ENCODE data around the gene SAFB2.

The SAFB2 gene

DNA sequence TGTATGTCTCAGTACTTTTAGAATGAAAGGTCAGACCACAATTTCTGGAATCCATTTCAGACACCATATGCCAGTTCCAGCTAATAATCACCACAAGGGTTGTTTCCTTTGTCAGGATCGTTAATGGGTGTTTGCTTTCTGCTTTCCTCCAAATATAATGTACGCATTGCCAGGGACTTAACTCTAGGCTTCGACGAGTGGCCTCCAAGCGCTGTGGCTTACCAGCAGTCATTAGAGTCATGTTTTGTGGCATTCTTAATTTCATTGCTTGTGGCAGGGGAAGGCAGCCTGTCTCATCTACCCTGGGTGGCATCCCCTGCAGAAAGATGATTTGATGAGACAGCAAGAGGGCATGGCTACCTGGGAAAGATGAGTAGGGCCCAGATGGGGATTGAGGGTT is 22.8 kb upstream of the SAFB2 start:
- DNase-seq (no peak), ATAC-seq (no peak)
- no peaks in the 10 kb centered on the region for H3K27me3 Mint-ChIP-seq
- H3K4me1 Mint-ChIP-seq, result peaks cover 25% of the 10 kb centered on the region
- H3K4me3 Mint-ChIP-seq, result no peak overlapping the region
- no peaks in the 10 kb centered on the region for H3K9me3 Mint-ChIP-seq
- H3K27ac Mint-ChIP-seq, result peak overlapping the region; percentile 54 to 80

DNA sequence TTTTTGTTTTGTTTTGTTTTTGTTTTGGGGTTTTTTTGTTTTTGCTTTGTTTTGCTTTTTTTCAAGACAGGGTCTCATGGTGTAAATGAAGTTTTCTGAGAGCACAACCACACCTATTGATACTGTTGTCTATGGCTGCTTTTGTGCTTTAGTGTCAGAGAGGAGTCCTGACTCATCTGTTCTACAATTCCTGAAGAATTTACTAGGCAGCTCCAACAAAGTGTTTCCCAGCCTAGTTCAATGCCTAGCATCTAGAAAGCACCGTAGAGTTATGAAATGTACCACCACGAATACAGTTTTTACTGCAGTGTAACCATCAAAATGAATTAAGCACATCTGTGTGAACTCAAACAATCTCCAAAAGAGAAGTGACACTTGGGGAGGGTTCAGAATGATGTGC is 21.5 kb upstream of the SAFB2 start:
- ATAC-seq (no peak), DNase-seq (no peak)
- Mint-ChIP-seq H3K27ac (peak overlapping the region; percentile 44 to 83), H3K9me3 (no peaks in the 10 kb centered on the region), H3K4me1 (peaks cover 25% of the 10 kb centered on the region), H3K4me3 (no peak overlapping the region), H3K27me3 (no peaks in the 10 kb centered on the region)

DNA sequence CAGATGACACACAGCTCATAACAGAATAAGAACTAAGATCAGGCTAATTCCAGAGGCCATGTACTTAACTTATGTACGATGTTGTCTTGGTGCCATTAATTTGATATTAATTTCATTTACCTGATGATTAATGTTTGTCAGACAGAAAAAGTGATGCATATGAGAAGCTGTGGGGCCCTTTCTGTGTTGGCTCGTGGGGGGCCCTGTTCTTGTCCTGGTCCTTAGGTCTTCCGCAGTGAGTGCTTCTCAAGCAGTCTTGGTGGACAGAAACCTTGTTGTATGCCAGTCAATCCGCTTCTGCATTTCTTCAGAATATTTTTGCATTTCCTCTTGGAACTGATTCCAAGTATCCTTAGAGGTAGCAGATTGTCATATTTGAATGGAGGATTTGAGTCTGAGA is 20.5 kb upstream of the SAFB2 start:
- no peak overlapping the region for H3K27ac Mint-ChIP-seq
- no peak overlapping the region for H3K4me3 Mint-ChIP-seq
- H3K27me3 Mint-ChIP-seq, result no peaks in the 10 kb centered on the region
- no peaks in the 10 kb centered on the region for H3K9me3 Mint-ChIP-seq
- peaks cover 25% of the 10 kb centered on the region for H3K4me1 Mint-ChIP-seq
- ATAC-seq, result no peak
- DNase-seq, result no peak

DNA sequence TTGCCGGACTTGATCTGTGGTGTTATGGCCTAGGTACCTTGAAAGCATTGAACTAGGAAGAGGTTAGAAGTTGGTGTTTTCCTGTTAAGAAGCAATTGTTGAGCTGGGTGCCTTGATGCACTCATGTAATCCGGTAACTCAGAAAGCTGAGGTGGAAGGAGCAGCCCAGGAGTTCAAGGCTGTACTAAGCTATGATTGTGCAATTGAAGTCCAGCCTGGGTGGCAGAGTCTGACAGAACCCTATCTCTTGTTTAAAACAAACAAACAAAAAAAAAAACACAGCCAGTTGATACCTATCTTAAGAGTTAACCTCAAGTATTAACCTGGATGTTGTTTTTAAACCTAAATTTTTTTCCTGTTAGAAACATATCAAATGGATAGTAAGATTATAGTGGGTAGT is 19.6 kb upstream of the SAFB2 start:
- Mint-ChIP-seq H3K4me1 (peaks cover 25% of the 10 kb centered on the region), H3K9me3 (no peaks in the 10 kb centered on the region), H3K27ac (no peak overlapping the region), H3K27me3 (no peaks in the 10 kb centered on the region), H3K4me3 (no peak overlapping the region)
- ATAC-seq (no peak), DNase-seq (no peak)

- Mint-ChIP-seq H3K4me3 (no peak overlapping the region), H3K4me1 (peaks cover 25% of the 10 kb centered on the region), H3K27ac (no peak overlapping the region), H3K27me3 (no peaks in the 10 kb centered on the region), H3K9me3 (no peaks in the 10 kb centered on the region)
- ATAC-seq (no peak), DNase-seq (no peak)
These were observed 18.6 kb upstream of the SAFB2 start for GRCh38 chr19:5641171-5641570.

DNA sequence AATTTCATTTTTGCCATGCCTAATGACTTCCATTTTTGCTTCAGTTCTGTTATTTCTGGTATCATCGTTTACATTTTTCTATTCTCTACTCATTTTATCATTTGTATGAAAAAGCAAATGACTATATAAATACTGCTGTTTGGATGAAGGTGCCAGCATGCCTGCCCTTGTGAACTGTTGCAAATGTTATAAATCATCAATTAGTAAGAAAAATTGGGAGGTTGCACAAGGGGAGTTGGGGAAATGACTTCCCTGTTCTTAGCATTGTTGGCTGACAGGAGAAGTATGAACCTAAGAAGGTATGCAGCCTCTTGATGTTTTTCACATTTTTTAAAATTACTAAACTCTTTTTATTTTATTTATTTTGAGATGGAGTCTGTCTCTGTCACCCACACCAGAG is 15.4 kb upstream of the SAFB2 start:
- H3K9me3 Mint-ChIP-seq, result no peaks in the 10 kb centered on the region
- no peaks in the 10 kb centered on the region for H3K27me3 Mint-ChIP-seq
- DNase-seq, result no peak
- ATAC-seq, result no peak
- H3K4me3 Mint-ChIP-seq, result no peak overlapping the region
- no peak overlapping the region for H3K27ac Mint-ChIP-seq
- peaks cover 25% of the 10 kb centered on the region for H3K4me1 Mint-ChIP-seq

- ATAC-seq (no peak), DNase-seq (no peak)
- Mint-ChIP-seq H3K4me3 (no peak overlapping the region), H3K27ac (no peak overlapping the region), H3K4me1 (peaks cover 41% of the 10 kb centered on the region), H3K27me3 (no peaks in the 10 kb centered on the region), H3K9me3 (no peaks in the 10 kb centered on the region)
These were observed 12.9 kb upstream of the SAFB2 start for GRCh38 chr19:5635427-5635826.

GRCh38 chr19:5632657-5633056 is 10.1 kb upstream of the SAFB2 start:
- peaks cover 59% of the 10 kb centered on the region for H3K4me1 Mint-ChIP-seq
- DNase-seq, result no peak
- H3K27ac Mint-ChIP-seq, result no peak overlapping the region
- ATAC-seq, result no peak
- H3K9me3 Mint-ChIP-seq, result no peaks in the 10 kb centered on the region
- no peaks in the 10 kb centered on the region for H3K27me3 Mint-ChIP-seq
- H3K4me3 Mint-ChIP-seq, result peak overlapping the region in 1 of 2 donors; percentile 10

DNA sequence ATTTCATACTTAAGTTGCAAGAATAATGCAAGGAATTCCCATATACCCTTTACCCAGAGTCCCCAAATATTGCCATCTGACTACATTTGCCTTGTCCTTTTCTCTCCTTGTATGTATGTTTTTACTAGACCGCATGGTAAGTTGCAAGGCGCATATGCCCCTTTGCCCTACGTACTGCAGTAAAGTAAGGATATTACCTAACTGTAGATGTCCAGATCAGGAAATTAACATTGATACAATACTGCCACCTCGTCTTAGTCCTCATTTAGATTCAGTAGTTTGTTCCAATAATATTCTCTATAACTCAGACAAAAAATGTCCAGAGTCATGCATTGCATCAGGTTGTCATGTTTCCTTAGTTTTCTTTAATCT is 9.7 kb upstream of the SAFB2 start:
- Mint-ChIP-seq H3K9me3 (no peaks in the 10 kb centered on the region), H3K4me3 (no peak overlapping the region), H3K27me3 (no peaks in the 10 kb centered on the region), H3K27ac (no peak overlapping the region), H3K4me1 (peaks cover 63% of the 10 kb centered on the region)
- ATAC-seq (no peak), DNase-seq (no peak)

DNA sequence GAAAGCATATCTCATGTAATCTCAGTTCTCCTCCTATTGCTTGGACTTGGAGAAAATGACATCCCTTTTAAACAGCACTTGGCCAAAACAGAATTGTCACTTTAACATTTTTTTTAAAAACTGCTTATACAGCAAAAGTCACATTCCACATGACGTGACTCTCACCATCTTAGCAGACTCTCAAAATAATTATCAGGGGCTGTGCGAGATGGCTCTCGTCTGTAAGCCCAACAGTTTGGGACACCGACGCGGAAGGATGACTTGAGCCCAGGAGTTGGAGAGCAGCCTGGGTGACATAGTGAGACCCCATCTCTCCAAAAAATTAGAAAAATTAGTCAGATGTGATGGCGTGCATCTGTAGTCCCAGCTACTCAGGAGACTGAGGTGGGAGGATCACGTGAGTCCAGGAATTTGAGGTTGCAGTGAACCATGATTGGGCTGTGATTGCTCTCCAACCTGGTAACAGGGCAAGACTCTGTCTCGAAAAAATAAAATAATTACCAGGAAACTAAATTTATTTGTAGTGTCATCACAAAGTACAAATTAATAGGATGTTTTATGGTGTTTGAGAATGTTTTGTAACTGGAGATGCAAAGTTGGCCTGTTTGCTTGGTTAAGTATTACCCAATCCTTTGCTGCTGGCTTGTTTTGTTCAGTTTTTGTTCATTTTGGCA is 9.1 kb upstream of the SAFB2 start:
- Mint-ChIP-seq H3K4me1 (peaks cover 69% of the 10 kb centered on the region), H3K4me3 (no peak overlapping the region), H3K9me3 (no peaks in the 10 kb centered on the region), H3K27ac (no peak overlapping the region), H3K27me3 (no peaks in the 10 kb centered on the region)
- ATAC-seq (no peak), DNase-seq (no peak)

- peak overlapping the region in 1 of 2 donors; percentile 12 for H3K27ac Mint-ChIP-seq
- no peaks in the 10 kb centered on the region for H3K9me3 Mint-ChIP-seq
- ATAC-seq (no peak), DNase-seq (no peak)
- peaks cover 83% of the 10 kb centered on the region for H3K4me1 Mint-ChIP-seq
- no peaks in the 10 kb centered on the region for H3K27me3 Mint-ChIP-seq
- H3K4me3 Mint-ChIP-seq, result peak overlapping the region in 1 of 2 donors; percentile 66
These were observed 6.4 kb upstream of the SAFB2 start for GRCh38 chr19:5628919-5629481.

GRCh38 chr19:5628461-5628860 is 5.9 kb upstream of the SAFB2 start:
- H3K4me1 Mint-ChIP-seq, result peaks cover 82% of the 10 kb centered on the region
- H3K4me3 Mint-ChIP-seq, result peak overlapping the region; percentile 15 to 66
- DNase-seq (peak in 1 of 2 donors; percentile 18), ATAC-seq (peak; percentile 79)
- H3K27ac Mint-ChIP-seq, result no peak overlapping the region
- no peaks in the 10 kb centered on the region for H3K27me3 Mint-ChIP-seq
- no peaks in the 10 kb centered on the region for H3K9me3 Mint-ChIP-seq

- DNase-seq (peak in 1 of 2 donors; percentile 26), ATAC-seq (no peak)
- H3K9me3 Mint-ChIP-seq, result no peaks in the 10 kb centered on the region
- peaks cover 72% of the 10 kb centered on the region for H3K4me1 Mint-ChIP-seq
- H3K27ac Mint-ChIP-seq, result peak overlapping the region; percentile 67 to 82
- no peaks in the 10 kb centered on the region for H3K27me3 Mint-ChIP-seq
- H3K4me3 Mint-ChIP-seq, result peak overlapping the region; percentile 36 to 40
These were observed 4.9 kb upstream of the SAFB2 start for GRCh38 chr19:5627395-5627904.

- peak overlapping the region; percentile 21 to 86 for H3K27ac Mint-ChIP-seq
- ATAC-seq (no peak), DNase-seq (no peak)
- H3K9me3 Mint-ChIP-seq, result no peaks in the 10 kb centered on the region
- no peaks in the 10 kb centered on the region for H3K27me3 Mint-ChIP-seq
- H3K4me1 Mint-ChIP-seq, result peaks cover 66% of the 10 kb centered on the region
- peak overlapping the region; percentile 99 to 100 for H3K4me3 Mint-ChIP-seq
These were observed 3.1 kb upstream of the SAFB2 start for GRCh38 chr19:5625641-5626040.

DNA sequence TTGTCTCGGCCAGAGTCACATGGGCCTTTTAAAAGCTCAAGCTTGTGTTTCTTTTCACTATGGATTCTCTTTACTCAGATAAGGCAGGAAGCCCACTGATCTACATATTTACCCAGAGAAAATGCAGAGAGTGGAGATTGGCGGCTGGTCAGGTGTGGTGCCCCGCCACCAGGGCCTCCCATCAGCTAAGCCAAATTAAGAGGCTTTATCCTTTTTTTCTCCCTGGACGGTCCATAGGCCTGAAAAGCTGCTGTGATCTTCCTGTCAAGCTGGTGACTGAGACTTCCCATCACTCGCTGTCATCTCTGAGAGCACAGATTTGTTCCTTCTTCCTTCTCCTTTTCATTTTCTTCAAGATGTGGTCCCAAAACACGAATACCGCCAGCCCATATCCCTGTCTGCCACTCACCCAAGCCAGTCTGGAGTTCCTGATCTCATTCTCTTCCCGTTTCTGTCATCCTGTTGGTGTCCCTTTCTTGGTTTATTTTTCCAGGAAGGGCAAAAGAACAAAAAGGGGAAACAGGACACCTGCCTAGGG is 2.2 kb upstream of the SAFB2 start:
- H3K27me3 Mint-ChIP-seq, result no peaks in the 10 kb centered on the region
- no peak for DNase-seq
- H3K27ac Mint-ChIP-seq, result peak overlapping the region; percentile 93 to 100
- peak overlapping the region; percentile 99 to 100 for H3K4me3 Mint-ChIP-seq
- H3K9me3 Mint-ChIP-seq, result no peaks in the 10 kb centered on the region
- H3K4me1 Mint-ChIP-seq, result peaks cover 74% of the 10 kb centered on the region
- ATAC-seq, result no peak

- Mint-ChIP-seq H3K9me3 (no peaks in the 10 kb centered on the region), H3K4me3 (peak overlapping the region; percentile 99 to 100), H3K4me1 (peaks cover 77% of the 10 kb centered on the region), H3K27me3 (no peaks in the 10 kb centered on the region), H3K27ac (peak overlapping the region; percentile 93 to 100)
- DNase-seq (peak in 1 of 2 donors; percentile 21), ATAC-seq (no peak)
These were observed 1.6 kb upstream of the SAFB2 start for GRCh38 chr19:5624018-5624663.
